Omental fat pad (tissue), 4 donors: ENCODE data around the gene CMTM6. TPM values are rescaled to one million over a fixed set of nuclear protein-coding genes. Genes with fewer than 3 reads are reported as not detected.

ENCODE experiments used
- ATAC-seq: fragments of 150-250 bp; one replicate; pipeline ENCODE4 v1.9.1; 2016; ENCODE audit warnings: mild to moderate bottlenecking, moderate library complexity; ENCODE audit not compliant: low FRiP score
- DNase-seq: peaks from one replicate; pipeline ENCODE4 v3.0.0-alpha.2; 2019; ENCODE audit warnings: low spot score
- CTCF ChIP-seq, 3 donors: fragments of 450-650 bp; IDR thresholded peaks; one replicate each; pipeline ENCODE4 v1.5.1; 2016 to 2017; ENCODE audit warnings: antibody characterized with exemption in 3 of 3, mild to moderate bottlenecking in 3 of 3, moderate library complexity in 2 of 3
- total RNA-seq, 4 donors: library from RNA; depleted of rRNA; stranded (reverse); fragments of >200 nt; gene quantifications; one replicate each; pipeline ENCODE4 v1.1.0, GENCODE V29; 2016

The CMTM6 gene
- total RNA-seq, 4 donors from 2014 or later = 49.2 to 73.3 (median 61.4) TPM

DNA sequence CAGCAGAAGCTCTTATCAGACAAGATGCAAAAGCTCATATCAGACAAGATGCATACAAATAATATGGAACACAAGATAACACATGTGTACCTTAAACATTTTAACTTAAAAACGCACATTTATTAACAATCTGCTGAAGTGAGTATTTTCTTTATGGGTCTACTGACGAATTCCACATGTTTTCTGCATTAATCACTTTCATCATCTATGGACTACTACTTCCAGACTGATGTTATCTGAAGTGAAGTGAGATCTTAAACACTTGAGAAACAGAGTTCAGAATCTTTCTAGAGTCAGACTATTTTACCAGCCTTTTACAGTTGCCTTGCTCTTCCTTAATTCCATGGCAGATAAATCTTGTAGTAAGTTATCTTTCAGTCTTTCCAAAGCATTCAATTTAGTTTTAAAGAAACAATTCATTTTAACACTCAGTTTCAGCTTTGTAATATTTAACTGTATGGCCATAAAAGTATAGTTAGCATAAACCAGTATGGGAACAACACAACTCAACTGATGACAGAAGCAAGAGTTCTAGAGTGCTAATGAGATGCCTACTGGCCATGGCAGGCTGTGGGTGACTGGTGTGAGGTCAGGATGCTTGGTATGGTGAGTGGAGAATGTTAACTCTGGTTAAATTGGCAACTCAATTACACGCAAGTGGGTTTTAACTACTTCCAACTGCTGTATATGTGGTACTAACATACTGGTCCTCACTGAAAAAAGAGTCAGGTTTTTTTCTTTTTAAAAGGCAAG, 9.8 kb downstream of the CMTM6 start:
- no peak for ATAC-seq
- TF ChIP-seq CTCF (IDR thresholded peaks at IDR 0.05) = no peak
- DNase-seq = no peak

DNA sequence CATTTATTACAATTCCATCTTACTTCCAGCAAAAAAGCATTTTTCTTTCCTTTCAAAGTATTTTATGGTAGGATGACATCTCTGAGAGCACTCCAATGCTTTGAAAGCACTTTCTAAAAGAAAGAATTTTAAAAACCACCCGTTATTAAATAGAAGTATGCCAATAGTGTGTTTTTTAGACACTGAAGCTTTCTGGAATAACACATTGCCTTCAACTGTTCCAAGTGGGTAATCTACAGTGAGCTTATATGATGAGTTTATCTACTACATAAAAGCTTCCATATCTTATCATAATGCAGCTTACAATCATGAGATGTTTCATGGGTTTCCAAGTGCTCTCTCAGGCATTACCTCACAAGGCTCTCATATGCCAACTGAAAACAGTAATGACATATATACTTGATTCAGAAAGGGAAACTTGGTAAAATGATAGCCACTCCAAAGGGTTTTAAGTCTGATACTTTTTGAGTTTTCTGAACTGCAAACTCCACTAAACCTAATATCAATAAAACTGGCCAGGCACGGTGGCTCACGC, 14.1 kb downstream of the CMTM6 start:
- ATAC-seq (no peak), DNase-seq (no peak)
- no peak for TF ChIP-seq CTCF (IDR thresholded peaks at IDR 0.05)

DNA sequence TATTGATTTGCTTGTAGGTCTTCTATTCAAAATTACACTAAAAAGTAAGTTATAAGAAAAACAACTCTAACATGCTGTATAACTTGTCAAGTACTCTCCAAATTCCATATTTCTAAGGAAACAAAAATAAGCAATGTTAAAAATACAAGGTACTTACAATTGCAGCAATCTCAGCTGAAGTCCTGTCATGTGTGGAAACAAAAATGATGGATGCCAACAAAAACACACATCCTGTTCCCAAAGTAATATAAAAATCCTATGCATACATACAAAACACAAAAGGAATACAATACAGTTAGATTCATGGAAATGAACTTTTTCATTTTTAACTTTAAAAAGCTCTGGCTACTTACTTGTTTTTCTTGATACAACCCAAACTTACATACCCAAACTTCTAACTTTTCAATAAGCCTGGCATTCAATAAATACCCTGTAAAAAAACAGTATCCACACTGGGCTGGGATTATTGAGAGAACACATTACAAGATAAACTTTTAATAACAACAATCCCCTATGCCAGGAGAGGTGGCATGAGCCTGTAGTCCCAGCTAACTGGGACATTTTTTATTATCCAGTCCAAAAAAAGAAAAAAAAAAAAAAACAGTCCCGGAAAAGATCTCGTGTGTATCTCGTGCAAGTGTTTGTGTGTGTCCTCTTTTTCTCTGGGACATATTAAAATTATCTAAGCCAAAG, 14.7 kb downstream of the CMTM6 start:
- ATAC-seq (no peak), DNase-seq (no peak)
- no peak for TF ChIP-seq CTCF (IDR thresholded peaks at IDR 0.05)

- no peak for ATAC-seq
- no peak for DNase-seq
- no peak for TF ChIP-seq CTCF (IDR thresholded peaks at IDR 0.05)
These were observed 18.2 kb downstream of the CMTM6 start for GRCh38 chr3:32484436-32484835.

DNA sequence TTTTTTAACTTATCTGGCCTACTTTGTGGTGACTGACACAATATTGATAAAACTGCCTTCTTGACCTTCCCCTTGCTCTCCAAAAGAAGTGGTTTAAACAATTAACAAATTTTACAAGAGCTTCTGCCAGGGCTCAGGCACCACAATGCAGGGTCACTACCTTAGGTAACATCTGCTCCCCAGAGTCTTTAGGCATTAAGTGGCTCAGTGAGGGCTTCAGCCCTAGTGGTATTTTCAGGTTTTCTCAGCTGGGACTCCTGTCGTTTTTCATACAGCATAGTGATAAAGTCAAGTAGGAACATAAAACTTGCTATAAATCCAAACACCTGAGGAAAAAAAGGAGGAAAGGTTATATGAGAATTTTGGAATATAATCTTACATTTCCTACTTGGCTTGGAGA, 18.9 kb downstream of the CMTM6 start:
- DNase-seq (no peak), ATAC-seq (no peak)
- no peak for TF ChIP-seq CTCF (IDR thresholded peaks at IDR 0.05)

DNA sequence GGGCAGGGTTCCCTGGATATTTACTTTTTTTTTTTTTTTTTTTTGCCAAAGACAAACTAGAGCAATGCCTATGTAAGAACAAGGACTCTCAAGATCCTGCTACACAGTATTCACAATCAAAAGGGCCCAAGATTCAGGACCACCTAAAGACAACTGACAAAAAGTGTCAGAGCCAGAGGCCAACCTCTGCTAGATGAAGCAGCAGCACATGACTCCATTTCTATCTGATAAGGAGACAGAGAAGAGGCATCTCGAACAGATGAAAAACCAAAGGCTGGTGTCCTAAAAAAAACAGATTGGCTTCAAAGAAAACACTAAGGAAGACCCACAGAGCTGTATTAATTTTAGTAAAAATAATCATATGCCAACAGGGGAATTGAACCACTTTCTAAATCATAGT, 20.0 kb downstream of the CMTM6 start:
- DNase-seq = no peak
- no peak for ATAC-seq
- no peak for TF ChIP-seq CTCF (IDR thresholded peaks at IDR 0.05)
